B cell (primary cell): ENCODE measurements around the gene CACNA1H. TPM values are rescaled to one million over a fixed set of nuclear protein-coding genes. Genes with fewer than 3 reads are reported as not detected.

ENCODE experiments used
- ATAC-seq: fragments of 200-7000 bp; cut with Tn5 transposase; one replicate; pipeline ENCODE4 v1.10.0; 2021; ENCODE audit warnings: low read depth, mild to moderate bottlenecking, moderate number of reproducible peaks, moderate library complexity
- CTCF ChIA-PET: fragments of 350-600 bp; sonication (Branson Sonifier 250); formaldehyde crosslinking; loops from one replicate; lab custom pipeline; 2021; ENCODE audit warnings: antibody characterized with exemption, inconsistent platforms; lab: Charles Lee
- POLR2A ChIA-PET: fragments of 350-600 bp; sonication (Branson Sonifier 250); formaldehyde crosslinking; loops from one replicate; lab custom pipeline; 2021; ENCODE audit warnings: antibody characterized with exemption; lab: Charles Lee
- DNase-seq: peaks from one replicate; pipeline ENCODE4 v3.0.0; 2013
- H2AFZ ChIP-seq: 2 replicates; pipeline ENCODE4 v1.6.1; 2012; ENCODE audit warnings: mild to moderate bottlenecking, low read depth, low read length; ENCODE audit not compliant: insufficient read depth, poor library complexity, severe bottlenecking
- H3K27ac ChIP-seq, 2 donors: 1 replicate in 1 of 2; 2 replicates in 1 of 2; pipeline ENCODE4 v1.5.1; 2012 to 2013; ENCODE audit warnings: low read length in 2 of 2, mild to moderate bottlenecking in 2 of 2, moderate library complexity in 1 of 2
- H3K27me3 ChIP-seq, 4 experiments: fragments of 200-600 bp in 1 of 4; sonication (generic) in 1 of 4; replicated peaks in 1 of 4; 1 replicate in 2 of 4; 2 replicates in 2 of 4; pipeline versions ENCODE4 v1.6.1 to v1.7.0; 2013 to 2016; ENCODE audit warnings: low read length in 3 of 4, mild to moderate bottlenecking in 2 of 4, mixed read lengths in 1 of 4, moderate library complexity in 1 of 4; ENCODE audit not compliant: insufficient read depth in 4 of 4, control insufficient read depth in 3 of 4; ENCODE audit errors: control extremely low read depth in 1 of 4
- H3K36me3 ChIP-seq, 2 experiments: replicated peaks in 1 of 2; 1 replicate in 1 of 2; 2 replicates in 1 of 2; pipeline versions ENCODE4 v1.6.1 to v1.7.1; 2013; ENCODE audit warnings: low read length in 1 of 2; ENCODE audit not compliant: insufficient read depth in 2 of 2, control insufficient read depth in 1 of 2; ENCODE audit errors: control extremely low read depth in 1 of 2, extremely low read depth in 1 of 2
- H3K4me1 ChIP-seq, 2 donors: fragments of 200-600 bp in 1 of 2; sonication (generic) in 1 of 2; 1 replicate in 1 of 2; 2 replicates in 1 of 2; pipeline versions ENCODE4 v1.5.1 to v1.6.1; 2013 to 2017; ENCODE audit warnings: low read length in 2 of 2; ENCODE audit not compliant: control insufficient read depth in 2 of 2, insufficient read depth in 2 of 2
- H3K4me2 ChIP-seq: replicated peaks from 2 replicates; pipeline ENCODE3; 2012; ENCODE audit warnings: mild to moderate bottlenecking, low read depth, low read length; ENCODE audit not compliant: poor library complexity, severe bottlenecking
- H3K4me3 ChIP-seq, 5 experiments: fragments of 200-600 bp in 1 of 5; sonication (generic) in 1 of 5; 1 replicate in 3 of 5; 2 replicates in 2 of 5; pipeline versions ENCODE4 v1.5.1 to v1.7.0; 2011 to 2016; ENCODE audit warnings: low read length in 4 of 5, mild to moderate bottlenecking in 4 of 5, low read depth in 2 of 5, control low read depth in 1 of 5, moderate library complexity in 1 of 5; ENCODE audit not compliant: insufficient read depth in 1 of 5; ENCODE audit errors: control extremely low read depth in 1 of 5, extremely low read depth in 1 of 5
- H3K79me2 ChIP-seq: fragments of 200-600 bp; sonication (generic); one replicate; pipeline ENCODE4 v1.6.0; 2016; ENCODE audit warnings: low read length; ENCODE audit not compliant: control insufficient read depth, insufficient read depth
- H3K9ac ChIP-seq: fragments of 200-600 bp; sonication (generic); 2 replicates; pipeline ENCODE4 v1.6.1; 2017; ENCODE audit warnings: mild to moderate bottlenecking, low read length, moderate library complexity
- H3K9me3 ChIP-seq, 3 donors: one replicate each; pipeline versions ENCODE4 v1.6.1 to v1.7.1; 2013; ENCODE audit warnings: low read length in 2 of 3; ENCODE audit not compliant: control insufficient read depth in 2 of 3, insufficient read depth in 1 of 3; ENCODE audit errors: control extremely low read depth in 1 of 3
- H4K20me1 ChIP-seq: 2 replicates; pipeline ENCODE4 v1.6.0; 2012; ENCODE audit warnings: mild to moderate bottlenecking, low read length; ENCODE audit not compliant: insufficient read depth, control insufficient read depth, poor library complexity, severe bottlenecking
- H3K27ac Mint-ChIP-seq: one replicate; pipeline ENCODE4 v1.8.0; 2021; ENCODE audit warnings: mixed read lengths
- H3K27me3 Mint-ChIP-seq: one replicate; pipeline ENCODE4 v1.8.0; 2021; ENCODE audit warnings: mixed read lengths
- H3K4me1 Mint-ChIP-seq: one replicate; pipeline ENCODE4 v1.8.0; 2021; ENCODE audit warnings: mixed read lengths
- H3K4me3 Mint-ChIP-seq: one replicate; pipeline ENCODE4 v1.8.0; 2021; ENCODE audit warnings: mixed read lengths
- H3K9me3 Mint-ChIP-seq: one replicate; pipeline ENCODE4 v1.8.0; 2022; ENCODE audit warnings: mixed read lengths; ENCODE audit not compliant: insufficient read depth
- EZH2 ChIP-seq: IDR thresholded peaks from 2 replicates; pipeline ENCODE4 v1.6.1; 2012; ENCODE audit warnings: borderline replicate concordance, low read depth, mild to moderate bottlenecking, moderate library complexity, low read length; ENCODE audit not compliant: insufficient read depth, poor library complexity, severe bottlenecking
- WGBS: methylation state at CpG from one replicate; pipeline ENCODE4 v1.1.5; 2013; ENCODE audit warnings: missing lambda C conversion rate; ENCODE audit not compliant: insufficient coverage; 5-methylcytosine and 5-hydroxymethylcytosine counted together
- intact Hi-C: fragments of 100-400 bp; cut with micrococcal nuclease; formaldehyde crosslinking; loops from one replicate; pipeline ENCODE4 v1.10.0; 2022
- polyA plus RNA-seq: library from polyadenylated mRNA; depleted of rRNA; stranded (reverse); fragments of >200 nt; gene quantifications from 2 replicates; pipeline ENCODE4 v1.2.3, GENCODE V29; 2012
- total RNA-seq, 2 donors: library from RNA; stranded (reverse); fragments of 120-200 nt in 1 of 2; gene quantifications; 1 replicate in 1 of 2; 2 replicates in 1 of 2; pipeline versions ENCODE4 v1.2.3 to v1.2.4, GENCODE V29; 2013 to 2022
- TF ChIP-seq, protein P1 (sequence below): fragments of 200-600 bp; IDR thresholded peaks from one replicate; pipeline ENCODE4 v1.8.0; 2022; ENCODE audit warnings: antibody characterized with exemption, mild to moderate bottlenecking

Gene CACNA1H
- total and polyA plus RNA-seq, 2 donors (not counting 1 experiment from before 2014, with no cell fraction given) = 0.05 to 0.10 TPM

DNA sequence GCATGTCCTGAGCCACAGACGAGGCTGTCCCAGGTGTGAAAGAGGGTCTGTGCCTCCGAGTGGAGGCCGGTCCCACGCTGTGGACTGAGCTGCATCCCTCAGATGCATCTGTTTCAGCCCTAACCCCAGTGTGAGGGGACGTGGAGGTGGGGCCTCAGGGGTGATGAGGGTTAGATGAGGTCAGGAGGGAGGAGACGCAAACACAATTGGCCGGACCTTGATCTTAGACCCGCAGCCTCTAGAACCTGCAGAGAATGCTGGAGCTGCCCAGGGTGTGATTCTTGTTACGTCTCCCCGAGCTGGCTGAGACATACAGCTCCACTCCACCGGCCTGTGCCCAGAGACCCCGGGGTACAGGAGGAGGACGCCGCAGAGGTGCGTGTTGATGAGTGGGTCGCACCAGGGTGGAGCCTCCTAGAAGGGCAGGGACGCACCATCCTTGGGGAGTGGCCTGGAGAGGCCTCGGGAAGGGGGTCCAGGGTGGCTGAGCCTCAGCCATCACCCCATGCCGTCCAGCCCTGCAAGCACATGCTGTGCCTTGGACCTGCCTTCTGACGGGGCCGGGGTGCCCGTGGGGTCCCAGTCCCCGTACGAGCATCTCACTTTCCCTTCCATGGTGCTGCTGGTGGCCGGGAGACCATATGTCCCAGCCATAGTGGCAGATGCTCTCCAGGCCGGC lies 40.3 kb upstream of the CACNA1H start:
- Mint-ChIP-seq H3K4me1 (no peaks in the 10 kb centered on the region), H3K27ac (no peak overlapping the region), H3K9me3 (no peaks in the 10 kb centered on the region), H3K4me3 (no peak overlapping the region), H3K27me3 (peaks cover 11% of the 10 kb centered on the region)
- Histone ChIP-seq H3K4me3 (no peak overlapping the region), H3K9me3 (peaks cover 0 to 5% (median 0%) of the 10 kb centered on the region in 3 donors), H3K4me1 (no peaks in the 10 kb centered on the region), H3K9ac (no peak overlapping the region), H3K27ac (no peak overlapping the region), H4K20me1 (no peaks in the 10 kb centered on the region), H2AFZ (no peak overlapping the region), H3K27me3 (peaks cover 0 to 5% (median 0%) of the 10 kb centered on the region in 4 experiments), H3K79me2 (no peaks in the 10 kb centered on the region), H3K4me2 (no peak overlapping the region), H3K36me3 (no peaks in the 10 kb centered on the region)
- 74% methylated on average over 24 of the region's 26 CpGs for whole genome bisulfite sequencing
- ATAC-seq = no peak
- ChIA-PET POLR2A (no interaction called here), CTCF (no interaction called here)
- intact Hi-C loops = no loop called here
- no peak for TF ChIP-seq EZH2
- TF ChIP-seq, protein P1, sequence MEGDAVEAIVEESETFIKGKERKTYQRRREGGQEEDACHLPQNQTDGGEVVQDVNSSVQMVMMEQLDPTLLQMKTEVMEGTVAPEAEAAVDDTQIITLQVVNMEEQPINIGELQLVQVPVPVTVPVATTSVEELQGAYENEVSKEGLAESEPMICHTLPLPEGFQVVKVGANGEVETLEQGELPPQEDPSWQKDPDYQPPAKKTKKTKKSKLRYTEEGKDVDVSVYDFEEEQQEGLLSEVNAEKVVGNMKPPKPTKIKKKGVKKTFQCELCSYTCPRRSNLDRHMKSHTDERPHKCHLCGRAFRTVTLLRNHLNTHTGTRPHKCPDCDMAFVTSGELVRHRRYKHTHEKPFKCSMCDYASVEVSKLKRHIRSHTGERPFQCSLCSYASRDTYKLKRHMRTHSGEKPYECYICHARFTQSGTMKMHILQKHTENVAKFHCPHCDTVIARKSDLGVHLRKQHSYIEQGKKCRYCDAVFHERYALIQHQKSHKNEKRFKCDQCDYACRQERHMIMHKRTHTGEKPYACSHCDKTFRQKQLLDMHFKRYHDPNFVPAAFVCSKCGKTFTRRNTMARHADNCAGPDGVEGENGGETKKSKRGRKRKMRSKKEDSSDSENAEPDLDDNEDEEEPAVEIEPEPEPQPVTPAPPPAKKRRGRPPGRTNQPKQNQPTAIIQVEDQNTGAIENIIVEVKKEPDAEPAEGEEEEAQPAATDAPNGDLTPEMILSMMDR = no peak
- no peak for DNase-seq

DNA sequence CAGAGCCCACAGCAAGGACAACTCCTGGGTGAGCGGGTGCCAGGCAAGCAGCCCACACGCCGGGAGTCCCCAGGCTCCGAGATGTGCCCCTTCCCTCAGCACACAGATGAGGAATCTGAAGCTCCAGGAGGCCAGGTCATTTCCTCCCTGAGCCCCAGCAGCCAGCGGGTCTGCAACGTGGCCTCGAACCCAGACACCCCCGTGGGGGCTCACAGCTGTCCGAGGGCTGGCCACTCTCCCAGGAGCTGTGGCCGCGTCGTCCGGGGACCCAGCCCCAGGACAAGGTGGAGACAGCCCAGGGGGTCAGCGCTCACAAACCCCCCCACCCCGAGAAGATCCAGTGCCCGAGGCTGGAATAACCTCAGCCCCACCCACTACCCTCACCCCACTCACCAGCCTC lies 39.4 kb upstream of the CACNA1H start:
- CTCF ChIA-PET = no interaction called here
- DNase-seq = no peak
- Mint-ChIP-seq H3K27ac (no peak overlapping the region), H3K9me3 (no peaks in the 10 kb centered on the region), H3K27me3 (peaks cover 11% of the 10 kb centered on the region), H3K4me1 (no peaks in the 10 kb centered on the region), H3K4me3 (no peak overlapping the region)
- peaks cover 0 to 5% (median 0%) of the 10 kb centered on the region in 3 donors for H3K9me3 ChIP-seq
- H3K9ac ChIP-seq = no peak overlapping the region
- no peaks in the 10 kb centered on the region for H3K79me2 ChIP-seq
- no peak overlapping the region for H2AFZ ChIP-seq
- TF ChIP-seq, protein P1 = no peak
- no peak for TF ChIP-seq EZH2
- intact Hi-C loops = no loop called here
- WGBS = 67% methylated on average over 14 of the region's 16 CpGs
- H3K4me1 ChIP-seq = no peaks in the 10 kb centered on the region
- H3K4me2 ChIP-seq = no peak overlapping the region
- H3K27ac ChIP-seq = no peak overlapping the region
- no peaks in the 10 kb centered on the region for H4K20me1 ChIP-seq
- peaks cover 0 to 3% (median 0%) of the 10 kb centered on the region in 4 experiments for H3K27me3 ChIP-seq
- no peaks in the 10 kb centered on the region for H3K36me3 ChIP-seq
- H3K4me3 ChIP-seq = no peak overlapping the region
- ATAC-seq = no peak
- POLR2A ChIA-PET = no interaction called here
